HL-60 (cell line): Measurements from ENCODE around the gene MS4A7.
A peak's percentile ranks its signal among the peaks of the same experiment; 100 is the strongest.
"Not testable (repeated sequence)": the region's sequence is repeated elsewhere in the genome, so short reads cannot be mapped to it uniquely, and the experiment has no call there.

Experiments
- DNase-seq, 2 experiments: peaks; one replicate each; pipeline ENCODE4 v3.0.0-alpha.2; 2010 to 2020; ENCODE audit warnings: low read depth in 1 of 2, low spot score in 1 of 2
- H3K27ac ChIP-seq: fragments of 250-450 bp; sonication (Bioruptor Pico); replicated peaks from 2 replicates; pipeline ENCODE4 v1.5.1; 2020; ENCODE audit warnings: mild to moderate bottlenecking, moderate library complexity
- H3K27me3 ChIP-seq: fragments of 250-450 bp; sonication (Bioruptor Pico); 2 replicates; pipeline ENCODE4 v1.5.1; 2021; ENCODE audit warnings: mild to moderate bottlenecking, moderate library complexity; ENCODE audit not compliant: insufficient read depth, poor library complexity, severe bottlenecking
- H3K4me3 ChIP-seq: replicated peaks from 2 replicates; pipeline ENCODE4 v1.5.1; 2011; ENCODE audit warnings: mild to moderate bottlenecking, control low read depth, low read length; ENCODE audit not compliant: insufficient read depth
- GABPA ChIP-seq: IDR thresholded peaks from 2 replicates; pipeline ENCODE4 v1.6.1; 2012; ENCODE audit warnings: low read depth
- POLR2AphosphoS5 ChIP-seq: IDR thresholded peaks from 2 replicates; pipeline ENCODE4 v1.6.1; 2012; ENCODE audit warnings: low read depth
- SPI1 ChIP-seq: IDR thresholded peaks from 2 replicates; pipeline ENCODE4 v1.6.1; 2012; ENCODE audit warnings: low read depth, mild to moderate bottlenecking, borderline replicate concordance
- TF ChIP-seq, protein P1 (sequence below): IDR thresholded peaks from one replicate; pipeline ENCODE4 v1.5.1; 2011; ENCODE audit warnings: low read length, control low read depth, inconsistent platforms; ENCODE audit not compliant: insufficient read depth
- TF ChIP-seq, protein P2 (sequence below): IDR thresholded peaks from 2 replicates; pipeline ENCODE4 v1.6.1; 2012; ENCODE audit warnings: low read depth; ENCODE audit not compliant: insufficient replicate concordance

MS4A7 gene

DNA sequence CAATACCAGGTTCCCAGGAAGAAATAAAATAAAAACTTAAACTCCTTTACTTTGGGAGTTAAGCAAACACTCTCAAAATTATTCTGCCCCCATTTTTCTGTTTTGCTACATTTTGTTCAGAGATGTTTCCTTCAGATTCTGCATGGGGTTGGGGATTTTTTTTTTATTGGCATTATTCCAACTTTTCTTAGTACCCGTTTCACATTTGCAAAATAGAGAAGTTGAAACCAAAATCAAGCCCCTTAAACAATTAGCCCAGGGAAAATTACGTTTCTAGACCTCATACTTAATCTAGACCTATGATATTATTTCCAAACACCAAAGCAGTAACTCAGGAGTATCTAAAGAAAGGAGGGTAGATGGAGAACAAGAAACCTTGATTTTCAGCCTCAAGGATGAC is 20.6 kb upstream of the MS4A7 start:
- H3K27me3 ChIP-seq, result no peaks in the 10 kb centered on the region
- H3K27ac ChIP-seq, result no peak overlapping the region
- no peak for DNase-seq
- TF ChIP-seq SPI1 (no peak), POLR2AphosphoS5 (no peak), GABPA (no peak)
- no peak overlapping the region for H3K4me3 ChIP-seq

DNA sequence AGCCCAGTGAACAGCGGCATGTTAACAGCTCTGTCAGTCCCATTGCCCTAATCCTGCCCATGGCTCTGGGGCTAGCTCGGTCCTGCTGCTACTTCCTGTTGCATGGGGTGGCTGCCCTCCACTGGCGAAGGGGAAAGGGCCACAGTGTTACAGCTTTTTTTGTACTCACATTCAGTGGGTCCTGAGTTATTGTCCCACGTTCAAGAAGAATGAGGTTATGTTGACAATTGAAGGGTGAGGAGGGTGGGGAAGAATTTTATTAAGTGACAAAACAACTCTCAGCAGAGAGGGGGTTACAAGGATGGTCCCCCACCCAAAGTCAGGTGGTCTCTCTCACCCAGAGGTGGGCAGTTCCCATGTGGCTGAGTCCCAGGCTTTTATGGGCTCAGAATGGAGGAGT is 17.7 kb upstream of the MS4A7 start:
- H3K27me3 ChIP-seq, result no peaks in the 10 kb centered on the region
- DNase-seq, result no peak
- H3K27ac ChIP-seq, result no peak overlapping the region
- TF ChIP-seq POLR2AphosphoS5 (no peak), GABPA (no peak), SPI1 (no peak)
- TF ChIP-seq, protein P1, sequence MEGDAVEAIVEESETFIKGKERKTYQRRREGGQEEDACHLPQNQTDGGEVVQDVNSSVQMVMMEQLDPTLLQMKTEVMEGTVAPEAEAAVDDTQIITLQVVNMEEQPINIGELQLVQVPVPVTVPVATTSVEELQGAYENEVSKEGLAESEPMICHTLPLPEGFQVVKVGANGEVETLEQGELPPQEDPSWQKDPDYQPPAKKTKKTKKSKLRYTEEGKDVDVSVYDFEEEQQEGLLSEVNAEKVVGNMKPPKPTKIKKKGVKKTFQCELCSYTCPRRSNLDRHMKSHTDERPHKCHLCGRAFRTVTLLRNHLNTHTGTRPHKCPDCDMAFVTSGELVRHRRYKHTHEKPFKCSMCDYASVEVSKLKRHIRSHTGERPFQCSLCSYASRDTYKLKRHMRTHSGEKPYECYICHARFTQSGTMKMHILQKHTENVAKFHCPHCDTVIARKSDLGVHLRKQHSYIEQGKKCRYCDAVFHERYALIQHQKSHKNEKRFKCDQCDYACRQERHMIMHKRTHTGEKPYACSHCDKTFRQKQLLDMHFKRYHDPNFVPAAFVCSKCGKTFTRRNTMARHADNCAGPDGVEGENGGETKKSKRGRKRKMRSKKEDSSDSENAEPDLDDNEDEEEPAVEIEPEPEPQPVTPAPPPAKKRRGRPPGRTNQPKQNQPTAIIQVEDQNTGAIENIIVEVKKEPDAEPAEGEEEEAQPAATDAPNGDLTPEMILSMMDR, result no peak
- TF ChIP-seq, protein P2, sequence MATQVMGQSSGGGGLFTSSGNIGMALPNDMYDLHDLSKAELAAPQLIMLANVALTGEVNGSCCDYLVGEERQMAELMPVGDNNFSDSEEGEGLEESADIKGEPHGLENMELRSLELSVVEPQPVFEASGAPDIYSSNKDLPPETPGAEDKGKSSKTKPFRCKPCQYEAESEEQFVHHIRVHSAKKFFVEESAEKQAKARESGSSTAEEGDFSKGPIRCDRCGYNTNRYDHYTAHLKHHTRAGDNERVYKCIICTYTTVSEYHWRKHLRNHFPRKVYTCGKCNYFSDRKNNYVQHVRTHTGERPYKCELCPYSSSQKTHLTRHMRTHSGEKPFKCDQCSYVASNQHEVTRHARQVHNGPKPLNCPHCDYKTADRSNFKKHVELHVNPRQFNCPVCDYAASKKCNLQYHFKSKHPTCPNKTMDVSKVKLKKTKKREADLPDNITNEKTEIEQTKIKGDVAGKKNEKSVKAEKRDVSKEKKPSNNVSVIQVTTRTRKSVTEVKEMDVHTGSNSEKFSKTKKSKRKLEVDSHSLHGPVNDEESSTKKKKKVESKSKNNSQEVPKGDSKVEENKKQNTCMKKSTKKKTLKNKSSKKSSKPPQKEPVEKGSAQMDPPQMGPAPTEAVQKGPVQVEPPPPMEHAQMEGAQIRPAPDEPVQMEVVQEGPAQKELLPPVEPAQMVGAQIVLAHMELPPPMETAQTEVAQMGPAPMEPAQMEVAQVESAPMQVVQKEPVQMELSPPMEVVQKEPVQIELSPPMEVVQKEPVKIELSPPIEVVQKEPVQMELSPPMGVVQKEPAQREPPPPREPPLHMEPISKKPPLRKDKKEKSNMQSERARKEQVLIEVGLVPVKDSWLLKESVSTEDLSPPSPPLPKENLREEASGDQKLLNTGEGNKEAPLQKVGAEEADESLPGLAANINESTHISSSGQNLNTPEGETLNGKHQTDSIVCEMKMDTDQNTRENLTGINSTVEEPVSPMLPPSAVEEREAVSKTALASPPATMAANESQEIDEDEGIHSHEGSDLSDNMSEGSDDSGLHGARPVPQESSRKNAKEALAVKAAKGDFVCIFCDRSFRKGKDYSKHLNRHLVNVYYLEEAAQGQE, result no peak
- H3K4me3 ChIP-seq, result no peak overlapping the region

DNA sequence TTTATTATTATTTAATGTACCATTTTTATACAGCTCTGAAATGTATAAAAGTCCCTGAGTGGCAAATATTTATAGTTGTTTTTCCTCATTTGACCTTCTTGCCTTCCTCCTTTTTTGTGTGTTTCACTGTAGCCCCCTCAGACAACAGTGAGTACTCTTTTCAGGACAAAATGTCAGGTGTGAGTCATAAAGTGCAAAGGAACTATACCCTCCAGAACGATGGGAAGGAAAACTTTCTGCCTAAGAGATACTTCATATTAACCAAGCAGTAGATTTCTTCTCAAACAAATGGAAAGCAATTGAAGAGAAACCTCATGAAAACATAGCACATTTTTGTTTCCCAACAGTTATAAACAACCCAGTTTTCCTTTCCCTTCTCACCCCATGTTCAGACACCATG is 16.1 kb upstream of the MS4A7 start:
- DNase-seq, result no peak
- Histone ChIP-seq H3K27me3 (no peaks in the 10 kb centered on the region), H3K4me3 (no peak overlapping the region), H3K27ac (no peak overlapping the region)
- TF ChIP-seq GABPA, result no peak
- TF ChIP-seq, protein P1, result no peak
- no peak for TF ChIP-seq POLR2AphosphoS5
- TF ChIP-seq, protein P2, result no peak
- no peak for TF ChIP-seq SPI1

DNA sequence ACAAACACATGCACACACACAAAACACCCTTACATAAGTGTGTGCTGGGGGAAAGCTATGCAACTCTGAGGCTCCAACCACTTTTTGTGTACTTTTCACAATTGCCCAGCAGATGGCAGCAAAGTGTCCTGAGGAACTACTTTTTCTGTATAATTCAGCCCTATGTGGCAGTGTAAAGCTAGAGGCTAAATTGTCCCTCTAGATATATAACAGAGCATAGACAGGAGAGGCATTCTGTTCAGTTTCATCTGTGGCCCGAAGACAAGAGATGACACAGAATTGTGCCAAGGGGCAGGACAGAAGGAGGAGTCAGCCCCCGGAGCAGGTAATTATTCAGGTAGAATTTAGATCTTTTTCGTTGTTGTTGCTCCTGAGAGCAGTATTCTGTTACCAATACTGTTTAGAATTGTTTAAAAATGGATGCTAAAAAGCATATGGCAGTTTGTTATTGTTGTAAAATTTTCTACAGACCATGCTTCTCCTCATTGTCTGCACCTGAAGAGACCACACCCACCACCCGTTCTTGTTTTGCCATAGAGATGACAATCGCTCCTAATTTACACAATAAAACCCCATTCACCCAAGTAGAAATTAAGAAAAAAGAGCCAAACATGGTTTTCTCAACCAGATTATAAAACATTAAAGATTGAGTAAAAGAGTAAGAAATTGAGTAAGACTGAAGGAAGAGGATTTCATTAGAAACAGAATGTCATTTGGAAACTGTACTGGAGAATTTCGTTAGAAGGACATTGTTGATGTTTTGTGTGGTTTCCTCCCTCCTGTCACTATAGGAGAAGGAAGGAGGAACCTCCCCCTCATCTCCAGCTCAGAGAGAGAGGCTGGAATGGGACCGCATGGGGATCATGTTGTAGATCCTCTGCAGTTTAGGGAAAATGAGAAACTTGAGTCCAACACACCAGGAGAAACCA is 14.5 kb upstream of the MS4A7 start:
- peak overlapping the region; percentile 67 for H3K27ac ChIP-seq
- TF ChIP-seq, protein P1, result peak; percentile 59
- TF ChIP-seq POLR2AphosphoS5 (no peak), SPI1 (no peak)
- DNase-seq, result peak; percentile 74 to 83
- no peak overlapping the region for H3K4me3 ChIP-seq
- no peaks in the 10 kb centered on the region for H3K27me3 ChIP-seq

DNA sequence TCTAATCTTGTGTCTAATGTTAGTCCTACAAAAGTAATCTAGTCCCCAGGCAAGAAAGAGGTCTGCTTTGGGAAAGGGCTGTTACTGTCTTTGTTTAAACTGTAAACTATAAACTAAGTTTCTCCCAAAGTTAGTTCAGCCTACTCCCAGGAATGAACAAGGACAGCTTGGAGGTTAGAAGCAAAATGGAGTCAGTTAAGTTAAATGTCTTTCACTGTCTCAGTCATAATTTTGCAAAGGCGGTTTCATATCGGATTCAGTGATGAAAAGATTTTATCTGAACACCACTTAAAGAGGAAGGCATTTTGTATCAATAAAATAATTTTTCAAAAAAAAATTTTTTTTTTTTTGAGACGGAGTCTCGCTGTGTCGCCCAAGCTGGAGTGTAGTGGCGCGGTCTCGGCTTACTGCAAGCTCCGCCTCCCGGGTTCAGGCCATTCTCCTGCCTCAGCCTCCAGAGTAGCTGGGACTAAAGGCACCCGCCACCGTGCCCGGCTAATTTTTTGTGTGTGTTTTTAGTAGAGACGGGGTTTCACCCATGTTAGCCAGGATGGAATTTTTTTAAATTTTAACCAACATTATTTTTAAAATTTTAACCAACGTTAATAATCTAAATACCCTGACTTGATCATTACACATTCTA is 11.9 kb upstream of the MS4A7 start:
- not testable (repeated sequence) for H3K4me3 ChIP-seq

More for the DNA sequence above, 11.9 kb upstream of the MS4A7 start:
- H3K27me3 ChIP-seq, H3K27ac ChIP-seq, DNase-seq: not testable (repeated sequence)
